H1 (cell line): Measurements from ENCODE around the gene PLBD1. TPM values are rescaled to one million over a fixed set of nuclear protein-coding genes. Genes with fewer than 3 reads are reported as not detected.

Experiments used
- CTCF ChIA-PET: fragments of 300-600 bp; sonication (Branson Sonifier 250); formaldehyde crosslinking; loops from one replicate; lab custom pipeline; 2021; ENCODE audit not compliant: partially characterized antibody; lab: Charles Lee
- POLR2A ChIA-PET: fragments of 300-600 bp; sonication (Branson Sonifier 250); formaldehyde crosslinking; loops from one replicate; lab custom pipeline; 2021; ENCODE audit warnings: inconsistent platforms; ENCODE audit not compliant: partially characterized antibody; lab: Charles Lee
- DNase-seq, 2 experiments: peaks; one replicate each; pipeline versions ENCODE4 v3.0.0 to v3.0.0-alpha.2; 2010 to 2022; ENCODE audit warnings: low spot score in 2 of 2, low read depth in 1 of 2, mixed read lengths in 1 of 2
- FAIRE-seq: peaks from 2 replicates; lab custom pipeline; 2011; peaks lifted over from hg19 to GRCh38; lab: Jason Lieb, UNC
- H2AFZ ChIP-seq: 2 replicates; pipeline ENCODE4 v1.8.1; 2012; ENCODE audit warnings: low read length, inconsistent platforms
- H2AK5ac ChIP-seq: 2 replicates; pipeline ENCODE4 v1.6.1; 2013; ENCODE audit warnings: low read depth, low read length
- H2BK120ac ChIP-seq: replicated peaks from 2 replicates; pipeline ENCODE3; 2013; ENCODE audit warnings: low read depth, low read length, inconsistent platforms
- H2BK12ac ChIP-seq: 2 replicates; pipeline ENCODE4 v1.6.1; 2013; ENCODE audit warnings: low read depth, low read length
- H2BK15ac ChIP-seq: 2 replicates; pipeline ENCODE4 v1.6.1; 2013; ENCODE audit warnings: low read length
- H2BK20ac ChIP-seq: 2 replicates; pipeline ENCODE4 v1.6.1; 2013; ENCODE audit warnings: low read length
- H2BK5ac ChIP-seq: 2 replicates; pipeline ENCODE4 v1.6.1; 2013; ENCODE audit warnings: low read depth, low read length
- H3K14ac ChIP-seq: 2 replicates; pipeline ENCODE4 v1.6.1; 2013; ENCODE audit warnings: inconsistent platforms; ENCODE audit not compliant: insufficient read length
- H3K18ac ChIP-seq: 2 replicates; pipeline ENCODE4 v1.6.1; 2013; ENCODE audit warnings: low read length; ENCODE audit errors: extremely low read depth
- H3K23ac ChIP-seq: 2 replicates; pipeline ENCODE4 v1.6.1; 2013; ENCODE audit warnings: inconsistent platforms; ENCODE audit not compliant: insufficient read length
- H3K23me2 ChIP-seq: 2 replicates; pipeline ENCODE4 v1.6.1; 2013; ENCODE audit warnings: low read depth, low read length
- H3K27ac ChIP-seq: 2 replicates; pipeline ENCODE4 v1.6.1; 2011; ENCODE audit warnings: low read depth, low read length, inconsistent platforms
- H3K27me3 ChIP-seq, 4 experiments: replicated peaks in 1 of 4; 1 replicate in 1 of 4; 2 replicates in 3 of 4; pipeline versions ENCODE4 v1.6.1 to v1.8.1; 2011 to 2013; ENCODE audit warnings: low read length in 3 of 4, mild to moderate bottlenecking in 3 of 4, inconsistent platforms in 2 of 4, mixed read lengths in 2 of 4, moderate library complexity in 1 of 4; ENCODE audit not compliant: control insufficient read depth in 3 of 4, insufficient read depth in 3 of 4; ENCODE audit errors: extremely low read depth in 1 of 4
- H3K36me3 ChIP-seq, 4 experiments: 2 replicates each; pipeline versions ENCODE4 v1.6.1 to v1.8.1; 2011 to 2013; ENCODE audit warnings: mild to moderate bottlenecking in 4 of 4, low read length in 3 of 4, moderate library complexity in 2 of 4, control low read depth in 1 of 4, inconsistent platforms in 1 of 4; ENCODE audit not compliant: insufficient read depth in 4 of 4, control insufficient read depth in 2 of 4
- H3K4ac ChIP-seq: replicated peaks from 2 replicates; pipeline ENCODE3; 2013; ENCODE audit warnings: low read length, low read depth, mixed read lengths, inconsistent platforms; ENCODE audit not compliant: insufficient read length
- H3K4me1 ChIP-seq, 4 experiments: replicated peaks in 1 of 4; 1 replicate in 1 of 4; 2 replicates in 3 of 4; pipeline versions ENCODE4 v1.6.1 to v1.8.1; 2011 to 2013; ENCODE audit warnings: low read length in 3 of 4, inconsistent platforms in 2 of 4, mixed read lengths in 1 of 4; ENCODE audit not compliant: insufficient read depth in 4 of 4, control insufficient read depth in 3 of 4
- H3K4me2 ChIP-seq, 2 experiments: 2 replicates each; pipeline versions ENCODE4 v1.6.1 to v1.8.1; 2011 to 2013; ENCODE audit warnings: low read depth in 2 of 2, low read length in 2 of 2, control low read depth in 1 of 2, inconsistent platforms in 1 of 2, mild to moderate bottlenecking in 1 of 2; ENCODE audit not compliant: insufficient read depth in 1 of 2
- H3K4me3 ChIP-seq, 4 experiments: fragments of 200-600, 300-600 bp in 1 of 4; sonication (generic), shearing (Covaris generic), sonication (Bioruptor Twin) in 1 of 4; 2 replicates each; pipeline versions ENCODE4 v1.5.1 to v1.8.1; 2011 to 2016; ENCODE audit warnings: low read length in 4 of 4, low read depth in 3 of 4, control low read depth in 2 of 4, inconsistent platforms in 2 of 4, mild to moderate bottlenecking in 2 of 4, mixed read lengths in 1 of 4, moderate library complexity in 1 of 4; ENCODE audit not compliant: insufficient read depth in 2 of 4; ENCODE audit errors: extremely low read depth in 1 of 4
- H3K56ac ChIP-seq: replicated peaks from 2 replicates; pipeline ENCODE3; 2013; ENCODE audit warnings: low read depth, mild to moderate bottlenecking, mixed read lengths, low read length, inconsistent platforms; ENCODE audit not compliant: insufficient read length
- H3K79me1 ChIP-seq: 2 replicates; pipeline ENCODE4 v1.6.1; 2013; ENCODE audit warnings: low read depth, low read length, control low read depth
- H3K79me2 ChIP-seq, 2 experiments: 2 replicates each; pipeline versions ENCODE4 v1.6.1 to v1.8.1; 2012 to 2013; ENCODE audit warnings: low read length in 2 of 2, mild to moderate bottlenecking in 2 of 2, inconsistent platforms in 1 of 2; ENCODE audit not compliant: insufficient read depth in 2 of 2, control insufficient read depth in 1 of 2
- H3K9ac ChIP-seq, 4 experiments: replicated peaks in 1 of 4; 1 replicate in 1 of 4; 2 replicates in 3 of 4; pipeline versions ENCODE4 v1.6.1 to v1.8.1; 2011 to 2013; ENCODE audit warnings: low read depth in 3 of 4, low read length in 3 of 4, control low read depth in 2 of 4, mild to moderate bottlenecking in 2 of 4, moderate library complexity in 2 of 4, inconsistent platforms in 1 of 4; ENCODE audit errors: extremely low read depth in 1 of 4
- H3K9me3 ChIP-seq, 2 experiments: 2 replicates each; pipeline versions ENCODE4 v1.6.1 to v1.8.1; 2012 to 2013; ENCODE audit warnings: mild to moderate bottlenecking in 2 of 2, moderate library complexity in 2 of 2, control low read depth in 1 of 2, inconsistent platforms in 1 of 2, low read depth in 1 of 2, low read length in 1 of 2, mixed read lengths in 1 of 2; ENCODE audit not compliant: insufficient read depth in 2 of 2
- H4K20me1 ChIP-seq, 2 experiments: replicated peaks in 1 of 2; 2 replicates each; pipeline versions ENCODE3 to v1.8.1; 2011 to 2013; ENCODE audit warnings: inconsistent platforms in 2 of 2, low read length in 2 of 2, mild to moderate bottlenecking in 1 of 2; ENCODE audit not compliant: insufficient read depth in 2 of 2, control insufficient read depth in 1 of 2
- H4K5ac ChIP-seq: 2 replicates; pipeline ENCODE4 v1.6.1; 2013; ENCODE audit warnings: low read length, low read depth, mixed read lengths, inconsistent platforms; ENCODE audit not compliant: insufficient read length
- H4K8ac ChIP-seq: 2 replicates; pipeline ENCODE4 v1.8.0; 2013; ENCODE audit warnings: mild to moderate bottlenecking, moderate library complexity, low read length, inconsistent platforms; ENCODE audit not compliant: insufficient read depth; ENCODE audit errors: extremely low read depth
- H4K91ac ChIP-seq: replicated peaks from 2 replicates; pipeline ENCODE3; 2013; ENCODE audit warnings: low read length, mixed read lengths, inconsistent platforms; ENCODE audit not compliant: insufficient read length
- CHD1 ChIP-seq: IDR thresholded peaks from 2 replicates; pipeline ENCODE4 v1.6.1; 2012; ENCODE audit warnings: low read depth, low read length, improper control_type of control experiment
- SIX5 ChIP-seq: IDR thresholded peaks from 2 replicates; pipeline ENCODE4 v1.6.1; 2011; ENCODE audit warnings: mild to moderate bottlenecking, low read depth, low read length
- WGBS, 2 experiments: shearing (Covaris generic) in 1 of 2; methylation state at CpG; one replicate each; pipeline versions ENCODE4 v1.1.6 to v1.1.7; 2013 to 2015; ENCODE audit warnings: low lambda C conversion rate in 2 of 2, mixed read lengths in 2 of 2, inconsistent platforms in 1 of 2, low coverage in 1 of 2, missing lambda C conversion rate in 1 of 2; ENCODE audit not compliant: insufficient replicate concordance in 2 of 2, insufficient coverage in 1 of 2, insufficient read length in 1 of 2; ENCODE audit errors: extremely low coverage in 1 of 2, missing lambda C conversion rate in 1 of 2; 5-methylcytosine and 5-hydroxymethylcytosine counted together
- polyA plus RNA-seq, 7 experiments: library from polyadenylated mRNA; depleted of rRNA in 3 of 7; stranded (reverse) in 5 of 7; unstranded in 2 of 7; fragments of >200 nt in 5 of 7; fragments of 200-250 nt in 2 of 7; gene quantifications; 1 replicate in 5 of 7; 2 replicates in 1 of 7; 4 replicates in 1 of 7; pipeline versions ENCODE4 v1.2.1 to v1.2.3, GENCODE V29; 2011 to 2013; ENCODE audit warnings: missing spikeins in 2 of 7, mixed read lengths in 2 of 7
- total RNA-seq: library from RNA; stranded (reverse); fragmentation: NEBNext Ultra II Directional; extraction: Animal tissue kit (Norgen Biotek cat#: 25700); gene quantifications from 2 replicates; pipeline ENCODE4 v1.2.1, GENCODE V29; 2021
- TF ChIP-seq, protein P1 (sequence below): IDR thresholded peaks from 2 replicates; pipeline ENCODE4 v1.6.1; 2012; ENCODE audit warnings: inconsistent platforms

Gene PLBD1
- total and polyA plus RNA-seq, 2 of the 8 experiments (the other 6 are each of a cell fraction or from before 2014, with no cell fraction given), result 6.3 to 12.3 TPM

DNA sequence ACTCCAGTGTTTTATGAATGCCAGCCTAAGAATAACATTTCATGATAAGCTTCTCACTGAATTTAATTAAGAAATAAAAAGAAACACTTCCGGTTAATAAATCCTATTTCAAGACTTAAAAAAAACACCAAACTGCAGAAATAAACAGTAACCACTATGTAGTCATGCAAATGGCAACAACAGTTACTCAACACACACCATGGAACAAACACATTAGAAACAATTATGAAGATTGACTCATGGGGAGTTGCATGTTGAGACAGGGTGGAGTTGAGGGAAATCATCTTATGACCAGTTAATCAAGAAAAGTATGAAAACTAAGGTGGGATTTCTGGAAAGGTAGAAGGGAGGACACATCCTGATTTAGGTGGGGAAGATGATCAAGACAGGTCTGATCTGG is 52.7 kb downstream of the PLBD1 start:
- H2BK20ac ChIP-seq, result no peak overlapping the region
- peaks cover 0 to 2% (median 1%) of the 10 kb centered on the region in 4 experiments; a peak in 2 of 7 replicates for H3K4me1 ChIP-seq
- H2BK15ac ChIP-seq, result no peak overlapping the region
- H3K14ac ChIP-seq, result no peak overlapping the region
- no peak overlapping the region for H3K23ac ChIP-seq
- no peak overlapping the region for H3K4me3 ChIP-seq
- H3K27ac ChIP-seq, result no peak overlapping the region
- no peak overlapping the region for H2BK120ac ChIP-seq
- no peak overlapping the region for H4K8ac ChIP-seq
- no peak overlapping the region for H2AK5ac ChIP-seq
- no peak overlapping the region for H4K91ac ChIP-seq
- WGBS, 2 experiments, result 86% methylated on average over 1 of the region's 1 CpG; no CpG with 5 or more reads in 1 of the 2 experiments
- H2AFZ ChIP-seq, result no peak overlapping the region
- H3K9me3 ChIP-seq, result no peaks in the 10 kb centered on the region
- no peak overlapping the region for H3K9ac ChIP-seq
- H4K5ac ChIP-seq, result no peak overlapping the region
- no peaks in the 10 kb centered on the region for H4K20me1 ChIP-seq
- no peak overlapping the region for H2BK5ac ChIP-seq
- no peak overlapping the region for H3K4ac ChIP-seq
- no peak overlapping the region for H3K56ac ChIP-seq
- no peaks in the 10 kb centered on the region for H3K23me2 ChIP-seq
- no peak overlapping the region for H3K18ac ChIP-seq
- no peaks in the 10 kb centered on the region for H3K27me3 ChIP-seq
- FAIRE-seq (no peak), DNase-seq (no peak)
- no peaks in the 10 kb centered on the region for H3K36me3 ChIP-seq
- TF ChIP-seq SIX5, result no peak
- TF ChIP-seq, protein P1, sequence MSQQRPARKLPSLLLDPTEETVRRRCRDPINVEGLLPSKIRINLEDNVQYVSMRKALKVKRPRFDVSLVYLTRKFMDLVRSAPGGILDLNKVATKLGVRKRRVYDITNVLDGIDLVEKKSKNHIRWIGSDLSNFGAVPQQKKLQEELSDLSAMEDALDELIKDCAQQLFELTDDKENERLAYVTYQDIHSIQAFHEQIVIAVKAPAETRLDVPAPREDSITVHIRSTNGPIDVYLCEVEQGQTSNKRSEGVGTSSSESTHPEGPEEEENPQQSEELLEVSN, result no peak
- no peak for TF ChIP-seq CHD1
- H3K79me2 ChIP-seq, result no peaks in the 10 kb centered on the region
- ChIA-PET POLR2A (interaction anchor here (0.7 kb wide), 1 partner anchor 304 kb away, joined by 3 read pairs; no protein-coding TSS in a partner anchor), CTCF (interaction anchor here (0.7 to 5.5 kb wide), 11 partner anchors 12 to 924 kb away, joined by 3 to 32 read pairs (median 4); no protein-coding TSS in a partner anchor)
- H2BK12ac ChIP-seq, result no peak overlapping the region
- no peak overlapping the region for H3K4me2 ChIP-seq
- no peaks in the 10 kb centered on the region for H3K79me1 ChIP-seq
